HL-60/S4 (cell line): Measurements from ENCODE around the gene PRUNE1.

Experiments
- in situ Hi-C: fragments of 300-500 bp; cut with MboI; formaldehyde crosslinking; loops from 2 replicates; pipeline ENCODE4 v1.14.3; 2022; ENCODE audit warnings: low sequenced_read_pairs

PRUNE1 gene

DNA sequence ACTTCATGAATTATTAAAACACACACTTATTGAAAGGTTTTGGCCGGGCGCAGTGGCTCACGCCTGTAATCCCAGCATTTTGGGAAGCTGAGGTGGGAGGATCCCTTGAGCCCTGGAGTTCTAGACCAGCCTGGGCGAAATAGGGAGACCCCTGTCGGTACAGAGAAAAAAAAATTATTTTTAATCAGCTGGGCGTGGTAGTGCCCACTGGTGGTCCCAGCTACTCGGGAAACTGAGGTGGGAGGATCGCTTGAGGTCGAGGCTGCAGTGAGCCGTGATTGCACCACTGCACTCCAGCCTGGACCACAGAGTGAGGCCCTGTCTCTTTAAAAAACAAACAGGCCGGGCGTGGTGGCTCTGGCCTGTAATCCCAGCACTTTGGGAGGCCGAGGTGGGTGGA, 64.0 kb downstream of the PRUNE1 start:
- in situ Hi-C loops = no loop called here
